ENCODE measurements around the gene PRAMEF5. TPM values are rescaled to one million over a fixed set of nuclear protein-coding genes. Genes with fewer than 3 reads are reported as not detected.
"Not testable (repeated sequence)": the region's sequence is repeated elsewhere in the genome, so short reads cannot be mapped to it uniquely, and the experiment has no call there.

The PRAMEF5 gene
- total and polyA plus RNA-seq, 9 of the 15 experiments (the other 6 are each of a cell fraction or from before 2014, with no cell fraction given) = not detected

DNA sequence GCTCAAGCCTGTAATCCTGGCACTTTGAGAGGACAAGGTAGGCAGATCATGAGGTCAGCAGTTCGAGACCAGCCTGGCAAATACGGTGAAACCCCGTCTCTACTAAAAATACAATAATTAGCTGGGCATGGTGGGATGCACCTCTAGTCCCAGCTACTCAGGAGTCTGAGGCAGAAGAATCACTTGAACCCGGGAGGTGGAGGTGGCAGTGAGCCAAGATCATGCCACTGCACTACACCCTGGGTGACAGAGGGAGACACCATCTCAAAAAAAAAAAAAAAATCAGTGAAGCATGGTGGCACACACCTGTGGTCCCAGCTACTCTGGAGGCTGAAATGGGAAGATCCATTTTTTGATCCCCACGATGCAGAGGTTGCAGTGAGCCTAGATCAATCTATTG, 23.9 kb upstream of the PRAMEF5 start:
- H3K27ac ChIP-seq (ENCODE audit: extremely low read depth, low read depth, low read length); H4K20me1 ChIP-seq (replicated peaks; ENCODE audit: control insufficient read depth, insufficient read depth, low read length); H3K9ac ChIP-seq (ENCODE audit: insufficient read depth in 1 of 2, low read depth in 2 of 2, low read length in 2 of 2); BruUV-seq (replicated peaks); POLR2A ChIA-PET; FAIRE-seq; H3K9me1 ChIP-seq (ENCODE audit: control insufficient read depth, insufficient read depth, low read length); intact Hi-C loops (cut with micrococcal nuclease); H3K4me1 ChIP-seq (replicated peaks in 1 of 2; ENCODE audit: control insufficient read depth in 2 of 2, insufficient read depth in 2 of 2, low read length in 2 of 2); H3K36me3 ChIP-seq (ENCODE audit: control insufficient read depth, insufficient read depth, low read length); H2AFZ ChIP-seq (ENCODE audit: low read depth, low read length); H3K4me3 ChIP-seq; H3K9me3 ChIP-seq (replicated peaks; ENCODE audit: control insufficient read depth, insufficient read depth, low read depth, low read length); H3K79me2 ChIP-seq (ENCODE audit: control insufficient read depth, insufficient read depth, low read length); DNase-seq (ENCODE audit: extremely low read depth in 1 of 4, low spot score in 3 of 4); ATAC-seq; H3K4me2 ChIP-seq (ENCODE audit: insufficient read depth, low read length); CTCF ChIA-PET (ENCODE audit: low intra/inter-chr PET ratio); H3K27me3 ChIP-seq (ENCODE audit: control insufficient read depth in 2 of 2, insufficient read depth in 2 of 2, low read length in 2 of 2): not testable (repeated sequence)
- under 1% methylated on average over 5 of the region's 5 CpGs for WGBS (ENCODE audit: insufficient coverage, low coverage, missing lambda C conversion rate)
- in situ Hi-C loops (cut with MboI) = loop anchor here (5.0 to 25.0 kb wide), 3 partner anchors 118 to 278 kb away; partner anchors contain the start of gene HNRNPCL2

DNA sequence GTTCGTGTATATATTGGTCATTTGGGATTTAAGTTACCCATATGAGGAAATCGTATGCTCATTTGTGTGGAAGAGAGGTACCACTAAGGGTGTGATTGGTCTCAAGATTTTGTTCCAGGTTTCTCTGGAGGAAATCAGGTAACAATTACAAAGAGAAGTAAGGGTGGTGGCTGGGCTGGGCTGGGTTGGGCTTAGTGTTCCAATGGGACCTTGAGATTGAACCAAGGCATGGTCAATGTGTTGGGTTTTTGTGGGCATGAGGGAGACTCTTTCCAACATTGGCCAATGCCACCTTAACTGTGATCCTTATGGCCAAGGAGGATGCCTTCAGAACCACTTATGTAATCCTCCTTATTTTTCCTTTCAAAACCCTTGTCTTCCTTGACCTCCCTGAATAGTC, 23.4 kb upstream of the PRAMEF5 start:
- DNase-seq (ENCODE audit: extremely low read depth in 1 of 4, low spot score in 3 of 4); H3K36me3 ChIP-seq (ENCODE audit: control insufficient read depth, insufficient read depth, low read length); CTCF ChIA-PET (ENCODE audit: low intra/inter-chr PET ratio); H4K20me1 ChIP-seq (replicated peaks; ENCODE audit: control insufficient read depth, insufficient read depth, low read length); H3K27ac ChIP-seq (ENCODE audit: extremely low read depth, low read depth, low read length); H3K9me1 ChIP-seq (ENCODE audit: control insufficient read depth, insufficient read depth, low read length); H3K4me2 ChIP-seq (ENCODE audit: insufficient read depth, low read length); H3K4me1 ChIP-seq (replicated peaks in 1 of 2; ENCODE audit: control insufficient read depth in 2 of 2, insufficient read depth in 2 of 2, low read length in 2 of 2); H3K79me2 ChIP-seq (ENCODE audit: control insufficient read depth, insufficient read depth, low read length); BruUV-seq (replicated peaks); H3K9me3 ChIP-seq (replicated peaks; ENCODE audit: control insufficient read depth, insufficient read depth, low read depth, low read length); H2AFZ ChIP-seq (ENCODE audit: low read depth, low read length); H3K9ac ChIP-seq (ENCODE audit: insufficient read depth in 1 of 2, low read depth in 2 of 2, low read length in 2 of 2); ATAC-seq; H3K4me3 ChIP-seq; H3K27me3 ChIP-seq (ENCODE audit: control insufficient read depth in 2 of 2, insufficient read depth in 2 of 2, low read length in 2 of 2); intact Hi-C loops (cut with micrococcal nuclease); FAIRE-seq; POLR2A ChIA-PET: not testable (repeated sequence)
- WGBS (ENCODE audit: insufficient coverage, low coverage, missing lambda C conversion rate) = 0% methylated on average over 2 of the region's 2 CpGs
- in situ Hi-C loops (cut with MboI) = loop anchor here (5.0 to 25.0 kb wide), 3 partner anchors 118 to 278 kb away; partner anchors contain the start of gene HNRNPCL2

Data from K562 (cell line).